ENCODE measurements around the gene CLPTM1. TPM values are rescaled to one million over a fixed set of nuclear protein-coding genes. Genes with fewer than 3 reads are reported as not detected.

The CLPTM1 gene
- total RNA-seq, 4 donors from 2014 or later = 44.2 to 76.9 (median 56.3) TPM

GRCh38 chr19:44988273-44988672, 33.1 kb downstream of the CLPTM1 start:
- H3K27me3 ChIP-seq = no peaks in the 10 kb centered on the region
- H3K27ac ChIP-seq = no peak overlapping the region
- H3K4me1 ChIP-seq = no peaks in the 10 kb centered on the region
- 93% methylated on average over 2 of the region's 9 CpGs; no CpG with 5 or more reads in 1 of the 2 donors for WGBS, 2 donors
- TF ChIP-seq CTCF (IDR thresholded peaks at IDR 0.05) = no peak
- no peak for TF ChIP-seq POLR2A (IDR thresholded peaks at IDR 0.05)
- peaks cover 36 to 99% (median 46%) of the 10 kb centered on the region in 3 donors for H3K36me3 ChIP-seq
- DNase-seq = no peak
- no peaks in the 10 kb centered on the region for H3K9me3 ChIP-seq
- no peak overlapping the region for H3K4me3 ChIP-seq
- intact Hi-C loops (cut with DNase I) = no loop called here

- no peak overlapping the region for H3K27ac ChIP-seq
- no peaks in the 10 kb centered on the region for H3K9me3 ChIP-seq
- H3K4me1 ChIP-seq = no peaks in the 10 kb centered on the region
- no peaks in the 10 kb centered on the region for H3K27me3 ChIP-seq
- peaks cover 36 to 100% (median 46%) of the 10 kb centered on the region in 3 donors for H3K36me3 ChIP-seq
- no peak overlapping the region for H3K4me3 ChIP-seq
- 64 to 93% methylated on average over 7 to 8 of the region's 15 CpGs for WGBS, 2 donors
- intact Hi-C loops (cut with DNase I) = no loop called here
- no peak for DNase-seq
- no peak for TF ChIP-seq POLR2A (IDR thresholded peaks at IDR 0.05)
- TF ChIP-seq CTCF (IDR thresholded peaks at IDR 0.05) = peak in 5 of 6 experiments; percentile 50 to 71 (median 59)
These were observed 33.8 kb downstream of the CLPTM1 start for GRCh38 chr19:44988896-44989556.

GRCh38 chr19:44990459-44990858, 35.3 kb downstream of the CLPTM1 start:
- DNase-seq = no peak
- peaks cover 33 to 88% (median 36%) of the 10 kb centered on the region in 3 donors for H3K36me3 ChIP-seq
- H3K9me3 ChIP-seq = no peaks in the 10 kb centered on the region

GRCh38 chr19:44990966-44991365, 35.8 kb downstream of the CLPTM1 start:
- Histone ChIP-seq H3K4me3 (no peak overlapping the region), H3K27ac (no peak overlapping the region), H3K9me3 (no peaks in the 10 kb centered on the region), H3K36me3 (peaks cover 33 to 83% (median 33%) of the 10 kb centered on the region in 3 donors), H3K4me1 (no peaks in the 10 kb centered on the region), H3K27me3 (no peaks in the 10 kb centered on the region)
- 90 to 97% methylated on average over 4 to 5 of the region's 12 CpGs for WGBS, 2 donors
- no peak for TF ChIP-seq POLR2A (IDR thresholded peaks at IDR 0.05)
- TF ChIP-seq CTCF (IDR thresholded peaks at IDR 0.05) = no peak
- intact Hi-C loops (cut with DNase I) = no loop called here
- no peak for DNase-seq

More at GRCh38 chr19:44990459-44990858, 35.3 kb downstream of the CLPTM1 start:
- 73 to 74% methylated on average over 3 to 10 of the region's 14 CpGs for WGBS, 2 donors
- Histone ChIP-seq H3K4me1 (no peaks in the 10 kb centered on the region), H3K4me3 (no peak overlapping the region), H3K27ac (no peak overlapping the region), H3K27me3 (no peaks in the 10 kb centered on the region)
- no peak for TF ChIP-seq CTCF (IDR thresholded peaks at IDR 0.05)
- TF ChIP-seq POLR2A (IDR thresholded peaks at IDR 0.05) = no peak
- intact Hi-C loops (cut with DNase I) = no loop called here

- intact Hi-C loops (cut with DNase I) = no loop called here
- Histone ChIP-seq H3K4me3 (no peak overlapping the region), H3K27ac (no peak overlapping the region), H3K9me3 (no peaks in the 10 kb centered on the region), H3K4me1 (no peaks in the 10 kb centered on the region), H3K36me3 (peaks cover 28 to 67% (median 33%) of the 10 kb centered on the region in 3 donors), H3K27me3 (no peaks in the 10 kb centered on the region)
- no peak for DNase-seq
- 89% methylated on average over 14 of the region's 44 CpGs; no CpG with 5 or more reads in 1 of the 2 donors for WGBS, 2 donors
- TF ChIP-seq POLR2A (IDR thresholded peaks at IDR 0.05) (no peak), CTCF (IDR thresholded peaks at IDR 0.05) (no peak)
These were observed 37.4 kb downstream of the CLPTM1 start for GRCh38 chr19:44992336-44993163.

All from esophagus squamous epithelium (tissue), 5 donors.